Gastrocnemius medialis (tissue), 4 donors: ENCODE results near the gene C11orf52.

ENCODE experiments used
- POLR2A ChIP-seq, 2 donors: fragments of 450-650 bp; IDR thresholded peaks; one replicate each; pipeline ENCODE4 v1.6.1; 2017; ENCODE audit warnings: antibody characterized with exemption in 2 of 2, mild to moderate bottlenecking in 2 of 2, moderate library complexity in 2 of 2
- TF ChIP-seq, protein P1 (sequence below), 5 experiments: fragments of 450-650 bp in 3 of 5; fragments of 200-600 bp in 2 of 5; sonication (generic) in 2 of 5; IDR thresholded peaks in 4 of 5; conservative IDR thresholded peaks in 1 of 5; 1 replicate in 4 of 5; 2 replicates in 1 of 5; pipeline ENCODE4 v1.5.1; 2016 to 2019; ENCODE audit warnings: antibody characterized with exemption in 5 of 5, mild to moderate bottlenecking in 3 of 5, moderate library complexity in 3 of 5

GRCh38 chr11:111936040-111936540, 17.4 kb downstream of the C11orf52 start:
- TF ChIP-seq, protein P1, sequence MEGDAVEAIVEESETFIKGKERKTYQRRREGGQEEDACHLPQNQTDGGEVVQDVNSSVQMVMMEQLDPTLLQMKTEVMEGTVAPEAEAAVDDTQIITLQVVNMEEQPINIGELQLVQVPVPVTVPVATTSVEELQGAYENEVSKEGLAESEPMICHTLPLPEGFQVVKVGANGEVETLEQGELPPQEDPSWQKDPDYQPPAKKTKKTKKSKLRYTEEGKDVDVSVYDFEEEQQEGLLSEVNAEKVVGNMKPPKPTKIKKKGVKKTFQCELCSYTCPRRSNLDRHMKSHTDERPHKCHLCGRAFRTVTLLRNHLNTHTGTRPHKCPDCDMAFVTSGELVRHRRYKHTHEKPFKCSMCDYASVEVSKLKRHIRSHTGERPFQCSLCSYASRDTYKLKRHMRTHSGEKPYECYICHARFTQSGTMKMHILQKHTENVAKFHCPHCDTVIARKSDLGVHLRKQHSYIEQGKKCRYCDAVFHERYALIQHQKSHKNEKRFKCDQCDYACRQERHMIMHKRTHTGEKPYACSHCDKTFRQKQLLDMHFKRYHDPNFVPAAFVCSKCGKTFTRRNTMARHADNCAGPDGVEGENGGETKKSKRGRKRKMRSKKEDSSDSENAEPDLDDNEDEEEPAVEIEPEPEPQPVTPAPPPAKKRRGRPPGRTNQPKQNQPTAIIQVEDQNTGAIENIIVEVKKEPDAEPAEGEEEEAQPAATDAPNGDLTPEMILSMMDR (IDR thresholded peaks at IDR 0.05 in 4 of 5, conservative IDR thresholded peaks at IDR 0.05 in 1 of 5), result no peak
- TF ChIP-seq POLR2A (IDR thresholded peaks at IDR 0.05), result no peak
